Measurements from ENCODE around the gene TAPT1.

TAPT1 gene

GRCh38 chr4:16125571-16126445 is 100.5 kb downstream of the TAPT1 start:
- DNase-seq, result no peak

- DNase-seq, result no peak
Observed at GRCh38 chr4:16124232-16124631, 102.0 kb downstream of the TAPT1 start.

- DNase-seq, result peak; percentile 82
Observed at GRCh38 chr4:16123356-16124084, 102.8 kb downstream of the TAPT1 start.

- DNase-seq, result no peak
Observed at GRCh38 chr4:16122784-16123183, 103.5 kb downstream of the TAPT1 start.

- DNase-seq, result no peak
Observed at GRCh38 chr4:16122308-16122711, 104.0 kb downstream of the TAPT1 start.

GRCh38 chr4:16120720-16121119 is 105.6 kb downstream of the TAPT1 start:
- no peak for DNase-seq

- no peak for DNase-seq
Observed at GRCh38 chr4:16119981-16120380, 106.3 kb downstream of the TAPT1 start.

- DNase-seq, result no peak
Observed at GRCh38 chr4:16118090-16118489, 108.2 kb downstream of the TAPT1 start.

- no peak for DNase-seq
Observed at GRCh38 chr4:16117164-16117563, 109.1 kb downstream of the TAPT1 start.

GRCh38 chr4:16116493-16116990 is 109.7 kb downstream of the TAPT1 start:
- no peak for DNase-seq

- DNase-seq, result no peak
Observed at GRCh38 chr4:16116019-16116418, 110.3 kb downstream of the TAPT1 start.

- no peak for DNase-seq
Observed at GRCh38 chr4:16114546-16114945, 111.7 kb downstream of the TAPT1 start.

GRCh38 chr4:16113741-16114140 is 112.5 kb downstream of the TAPT1 start:
- no peak for DNase-seq

- DNase-seq, result no peak
Observed at GRCh38 chr4:16111533-16111932, 114.7 kb downstream of the TAPT1 start.

GRCh38 chr4:16110661-16111290 is 115.5 kb downstream of the TAPT1 start:
- no peak for DNase-seq

Data from NCI-H2171 (cell line).